GM12878 (cell line): Measurements from ENCODE around the gene TOX2. TPM values are rescaled to one million over a fixed set of nuclear protein-coding genes. Genes with fewer than 3 reads are reported as not detected.

ENCODE experiments used
- ATF7 ChIP-seq: fragments of 450-650 bp; IDR thresholded peaks from 2 replicates; pipeline ENCODE4 v1.6.1; 2016; ENCODE audit warnings: low read depth, mild to moderate bottlenecking
- BHLHE40 ChIP-seq, 2 experiments: fragments of 450-650 bp in 1 of 2; IDR thresholded peaks; 2 replicates each; pipeline ENCODE4 v1.6.1; 2011 to 2017; ENCODE audit warnings: low read depth in 2 of 2, borderline replicate concordance in 1 of 2, improper control_type of control experiment in 1 of 2, low read length in 1 of 2, mild to moderate bottlenecking in 1 of 2
- CBFB ChIP-seq: IDR thresholded peaks from 2 replicates; pipeline ENCODE4 v1.6.1; 2016; ENCODE audit warnings: antibody characterized with exemption, low read depth
- CREM ChIP-seq: IDR thresholded peaks from 2 replicates; pipeline ENCODE4 v1.6.1; 2014; ENCODE audit warnings: antibody characterized with exemption, low read depth
- E4F1 ChIP-seq: fragments of 450-650 bp; IDR thresholded peaks from 2 replicates; pipeline ENCODE4 v1.6.1; 2018; ENCODE audit warnings: borderline replicate concordance, mild to moderate bottlenecking; ENCODE audit not compliant: partially characterized antibody
- MEF2A ChIP-seq: IDR thresholded peaks from 2 replicates; pipeline ENCODE4 v1.6.1; 2011; ENCODE audit warnings: low read depth, mild to moderate bottlenecking, low read length, moderate library complexity; ENCODE audit not compliant: insufficient read depth
- MEF2B ChIP-seq: fragments of 450-650 bp; IDR thresholded peaks from 2 replicates; pipeline ENCODE4 v1.6.1; 2018; ENCODE audit warnings: mild to moderate bottlenecking, moderate library complexity; ENCODE audit not compliant: partially characterized antibody, poor library complexity, severe bottlenecking
- MLLT1 ChIP-seq: fragments of 450-650 bp; IDR thresholded peaks from 2 replicates; pipeline ENCODE4 v1.6.1; 2016; ENCODE audit warnings: mild to moderate bottlenecking
- MYB ChIP-seq: fragments of 150-350 bp; IDR thresholded peaks from 2 replicates; pipeline ENCODE4 v1.6.1; 2014; ENCODE audit warnings: mild to moderate bottlenecking, low read depth, low read length, borderline replicate concordance
- NFIC ChIP-seq: IDR thresholded peaks from 2 replicates; pipeline ENCODE4 v1.6.1; 2012; ENCODE audit warnings: low read depth, mild to moderate bottlenecking, inconsistent platforms, low read length, moderate library complexity
- PAX5 ChIP-seq: IDR thresholded peaks from 2 replicates; pipeline ENCODE4 v1.6.1; 2011; ENCODE audit warnings: low read depth, low read length, borderline replicate concordance
- RAD51 ChIP-seq: fragments of 450-650 bp; IDR thresholded peaks from 2 replicates; pipeline ENCODE4 v1.6.1; 2016; ENCODE audit warnings: moderate library complexity, mild to moderate bottlenecking, inconsistent platforms
- SKIL ChIP-seq: fragments of 450-650 bp; IDR thresholded peaks from 2 replicates; pipeline ENCODE4 v1.6.1; 2017; ENCODE audit warnings: mild to moderate bottlenecking, low read depth, inconsistent platforms; ENCODE audit not compliant: poor library complexity, severe bottlenecking
- ZBED1 ChIP-seq: IDR thresholded peaks from 2 replicates; pipeline ENCODE4 v1.6.1; 2016; ENCODE audit warnings: borderline replicate concordance
- ZBTB33 ChIP-seq: fragments of 450-650 bp; IDR thresholded peaks from 2 replicates; pipeline ENCODE4 v1.6.1; 2017; ENCODE audit warnings: mild to moderate bottlenecking
- ZBTB40 ChIP-seq: fragments of 450-650 bp; IDR thresholded peaks from 2 replicates; pipeline ENCODE4 v1.6.1; 2016; ENCODE audit warnings: mild to moderate bottlenecking, moderate library complexity, borderline replicate concordance
- polyA plus RNA-seq, 11 experiments: library from polyadenylated mRNA; depleted of rRNA in 4 of 11; unstranded in 6 of 11; stranded (reverse) in 5 of 11; fragments of >200 nt; fragmentation: Nextera tagmentation in 4 of 11; fragmentation: Illumina TruSeq in 1 of 11; extraction: Ambion mirVana in 4 of 11; extraction: Trizol in 1 of 11; gene quantifications; 1 replicate in 1 of 11; 2 replicates in 10 of 11; pipeline versions ENCODE4 v1.2.1 to v1.2.3, GENCODE V29; 2011 to 2016; ENCODE audit warnings: inconsistent platforms in 2 of 11, missing spikeins in 2 of 11, low read depth in 1 of 11
- total RNA-seq, 4 experiments: library from RNA; depleted of rRNA in 3 of 4; stranded (reverse); fragments of >200 nt in 3 of 4; fragmentation: Illumina TruSeq in 1 of 4; extraction: Trizol in 1 of 4; gene quantifications; 2 replicates each; pipeline versions ENCODE4 v1.2.1 to v1.2.3, GENCODE V29; 2013 to 2021

The TOX2 gene
- total and polyA plus RNA-seq, 10 of the 15 experiments (the other 5 are each of a cell fraction or from before 2014, with no cell fraction given) = 2.6 to 40.5 (median 7.9) TPM

GRCh38 chr20:44069203-44070011 is 154.8 kb downstream of the TOX2 start (continued):
- TF ChIP-seq NFIC (peak; percentile 57; the same call in 1 of the 2 replicates), ZBED1 (no peak), PAX5 (peak; percentile 64), BHLHE40 (IDR thresholded peaks at IDR 0.05; ENCODE audit: borderline replicate concordance in 1 of 2, low read depth in 2 of 2, low read length in 1 of 2) (peak in 1 of 2 experiments; percentile 23; a peak in 1 of 4 replicates), ATF7 (peak; percentile 79), CREM (peak; percentile 70), E4F1 (peak; percentile 19), RAD51 (no peak), MYB (no peak), SKIL (peak; percentile 89), CBFB (peak; percentile 76; the same call in 1 of the 2 replicates), MEF2A (0 out of 2 replicates have a peak, but pooled peaks have one; percentile 22), MEF2B (peak; percentile 63), MLLT1 (peak; percentile 86), ZBTB40 (no peak), ZBTB33 (no peak)
